ENCODE data around the gene CDH2. TPM values are rescaled to one million over a fixed set of nuclear protein-coding genes. Genes with fewer than 3 reads are reported as not detected.

The CDH2 gene
- total RNA-seq, 1 experiment from 2014 or later = 42.3 TPM

- TF ChIP-seq CTCF (IDR thresholded peaks at IDR 0.05) = no peak
- no peak for TF ChIP-seq POLR2AphosphoS5 (IDR thresholded peaks at IDR 0.05; ENCODE audit: low read depth, low read length)
- TF ChIP-seq REST (IDR thresholded peaks at IDR 0.05; ENCODE audit: insufficient read depth in 1 of 2, low read depth in 2 of 2, low read length in 1 of 2) = no peak
- TF ChIP-seq TCF7L2 (IDR thresholded peaks at IDR 0.05; ENCODE audit: low read depth, low read length) = no peak
- TF ChIP-seq SIN3A (IDR thresholded peaks at IDR 0.05; ENCODE audit: borderline replicate concordance, insufficient read depth, low read depth, low read length) = no peak
- intact Hi-C loops (cut with micrococcal nuclease; ENCODE audit: unreplicated experiment) = no loop called here
- Histone ChIP-seq H3K27ac (ENCODE audit: low read length) (no peak overlapping the region), H3K27me3 (ENCODE audit: control insufficient read depth, insufficient read depth, low read length) (no peaks in the 10 kb centered on the region), H3K9me3 (ENCODE audit: control insufficient read depth, insufficient read depth, low read depth, low read length) (no peaks in the 10 kb centered on the region), H3K4me3 (ENCODE audit: low read depth in 2 of 2, low read length in 2 of 2) (no peak overlapping the region), H3K36me3 (ENCODE audit: control insufficient read depth, insufficient read depth, low read length) (no peaks in the 10 kb centered on the region), H3K4me1 (ENCODE audit: control insufficient read depth, insufficient read depth, low read length) (no peaks in the 10 kb centered on the region)
- BruUV-seq (replicated peaks) = no TSS peak
- no peak for DNase-seq (ENCODE audit: low read depth, low spot score)
- ChIA-PET POLR2A (no interaction called here), CTCF (no interaction called here)
- in situ Hi-C loops (cut with HindIII; ENCODE audit: low pct_unique_long_range_greater_than_20kb, low sequenced_read_pairs) = no loop called here
- ATAC-seq = no peak
Measured at GRCh38 chr18:27985832-27986231, 191.1 kb downstream of the CDH2 start.

- Histone ChIP-seq H3K27me3 (ENCODE audit: control insufficient read depth, insufficient read depth, low read length) (no peaks in the 10 kb centered on the region), H3K9me3 (ENCODE audit: control insufficient read depth, insufficient read depth, low read depth, low read length) (no peaks in the 10 kb centered on the region), H3K27ac (ENCODE audit: low read length) (no peak overlapping the region), H3K4me1 (ENCODE audit: control insufficient read depth, insufficient read depth, low read length) (no peaks in the 10 kb centered on the region), H3K36me3 (ENCODE audit: control insufficient read depth, insufficient read depth, low read length) (no peaks in the 10 kb centered on the region), H3K4me3 (ENCODE audit: low read depth in 2 of 2, low read length in 2 of 2) (no peak overlapping the region)
- ChIA-PET CTCF (no interaction called here), POLR2A (no interaction called here)
- no TSS peak for BruUV-seq (replicated peaks)
- in situ Hi-C loops (cut with HindIII; ENCODE audit: low pct_unique_long_range_greater_than_20kb, low sequenced_read_pairs) (no loop called here), intact Hi-C loops (cut with micrococcal nuclease; ENCODE audit: unreplicated experiment) (no loop called here)
- no peak for DNase-seq (ENCODE audit: low read depth, low spot score)
- TF ChIP-seq REST (IDR thresholded peaks at IDR 0.05; ENCODE audit: insufficient read depth in 1 of 2, low read depth in 2 of 2, low read length in 1 of 2) (no peak), SIN3A (IDR thresholded peaks at IDR 0.05; ENCODE audit: borderline replicate concordance, insufficient read depth, low read depth, low read length) (no peak), POLR2AphosphoS5 (IDR thresholded peaks at IDR 0.05; ENCODE audit: low read depth, low read length) (no peak), CTCF (IDR thresholded peaks at IDR 0.05) (no peak), TCF7L2 (IDR thresholded peaks at IDR 0.05; ENCODE audit: low read depth, low read length) (no peak)
- no peak for ATAC-seq
Measured at GRCh38 chr18:27983780-27984179, 193.2 kb downstream of the CDH2 start.
